Measurements from ENCODE around the gene RAPGEF2.

The RAPGEF2 gene

DNA sequence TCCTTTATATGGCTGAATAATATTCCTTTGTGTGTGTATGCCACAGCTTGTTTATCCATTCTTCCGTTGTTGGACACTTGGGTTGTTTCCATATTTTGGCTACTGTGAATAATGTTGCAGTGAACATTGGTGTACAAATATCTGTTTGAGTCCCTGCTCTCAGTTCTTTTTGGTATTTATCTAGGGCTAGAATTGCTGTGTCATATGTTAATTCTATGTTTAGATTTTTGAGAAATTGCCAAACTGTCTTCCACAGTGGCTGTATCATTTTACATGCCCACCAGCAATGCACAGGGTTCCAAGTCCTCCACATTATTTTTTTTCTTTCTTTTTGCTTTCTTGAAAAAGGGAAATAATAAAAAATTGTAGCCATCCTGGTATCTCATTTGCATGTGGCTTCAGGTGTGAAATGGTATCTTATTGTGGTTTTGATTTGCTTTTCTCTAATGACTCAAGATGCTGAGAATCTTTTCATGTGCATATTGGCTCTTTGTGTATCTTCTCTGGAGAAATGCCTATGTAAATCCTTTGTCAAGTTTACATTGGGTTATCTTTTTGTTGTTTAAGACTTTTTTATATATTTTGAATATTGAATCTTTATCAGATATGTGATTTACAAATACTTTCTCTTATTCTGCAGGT, 129.7 kb downstream of the RAPGEF2 start:
- no peak for TF ChIP-seq ZFP30 (CRISPR knock-in tag; IDR thresholded peaks at IDR 0.05)
- no peak for TF ChIP-seq ZC3H10 (CRISPR knock-in tag; IDR thresholded peaks at IDR 0.05)
- no peak for TF ChIP-seq PPARA (CRISPR knock-in tag; IDR thresholded peaks at IDR 0.05; ENCODE audit: borderline replicate concordance)
- TF ChIP-seq, protein P1, sequence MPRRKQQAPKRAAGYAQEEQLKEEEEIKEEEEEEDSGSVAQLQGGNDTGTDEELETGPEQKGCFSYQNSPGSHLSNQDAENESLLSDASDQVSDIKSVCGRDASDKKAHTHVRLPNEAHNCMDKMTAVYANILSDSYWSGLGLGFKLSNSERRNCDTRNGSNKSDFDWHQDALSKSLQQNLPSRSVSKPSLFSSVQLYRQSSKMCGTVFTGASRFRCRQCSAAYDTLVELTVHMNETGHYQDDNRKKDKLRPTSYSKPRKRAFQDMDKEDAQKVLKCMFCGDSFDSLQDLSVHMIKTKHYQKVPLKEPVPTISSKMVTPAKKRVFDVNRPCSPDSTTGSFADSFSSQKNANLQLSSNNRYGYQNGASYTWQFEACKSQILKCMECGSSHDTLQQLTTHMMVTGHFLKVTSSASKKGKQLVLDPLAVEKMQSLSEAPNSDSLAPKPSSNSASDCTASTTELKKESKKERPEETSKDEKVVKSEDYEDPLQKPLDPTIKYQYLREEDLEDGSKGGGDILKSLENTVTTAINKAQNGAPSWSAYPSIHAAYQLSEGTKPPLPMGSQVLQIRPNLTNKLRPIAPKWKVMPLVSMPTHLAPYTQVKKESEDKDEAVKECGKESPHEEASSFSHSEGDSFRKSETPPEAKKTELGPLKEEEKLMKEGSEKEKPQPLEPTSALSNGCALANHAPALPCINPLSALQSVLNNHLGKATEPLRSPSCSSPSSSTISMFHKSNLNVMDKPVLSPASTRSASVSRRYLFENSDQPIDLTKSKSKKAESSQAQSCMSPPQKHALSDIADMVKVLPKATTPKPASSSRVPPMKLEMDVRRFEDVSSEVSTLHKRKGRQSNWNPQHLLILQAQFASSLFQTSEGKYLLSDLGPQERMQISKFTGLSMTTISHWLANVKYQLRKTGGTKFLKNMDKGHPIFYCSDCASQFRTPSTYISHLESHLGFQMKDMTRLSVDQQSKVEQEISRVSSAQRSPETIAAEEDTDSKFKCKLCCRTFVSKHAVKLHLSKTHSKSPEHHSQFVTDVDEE (CRISPR knock-in tag; IDR thresholded peaks at IDR 0.05) = no peak
- TF ChIP-seq TCF4 (CRISPR knock-in tag; IDR thresholded peaks at IDR 0.05; ENCODE audit: borderline replicate concordance) = no peak
- no peak for TF ChIP-seq OSR1 (CRISPR knock-in tag; IDR thresholded peaks at IDR 0.05)
- no peak for TF ChIP-seq GLIS3 (CRISPR knock-in tag; IDR thresholded peaks at IDR 0.05)
- TF ChIP-seq, protein P2, sequence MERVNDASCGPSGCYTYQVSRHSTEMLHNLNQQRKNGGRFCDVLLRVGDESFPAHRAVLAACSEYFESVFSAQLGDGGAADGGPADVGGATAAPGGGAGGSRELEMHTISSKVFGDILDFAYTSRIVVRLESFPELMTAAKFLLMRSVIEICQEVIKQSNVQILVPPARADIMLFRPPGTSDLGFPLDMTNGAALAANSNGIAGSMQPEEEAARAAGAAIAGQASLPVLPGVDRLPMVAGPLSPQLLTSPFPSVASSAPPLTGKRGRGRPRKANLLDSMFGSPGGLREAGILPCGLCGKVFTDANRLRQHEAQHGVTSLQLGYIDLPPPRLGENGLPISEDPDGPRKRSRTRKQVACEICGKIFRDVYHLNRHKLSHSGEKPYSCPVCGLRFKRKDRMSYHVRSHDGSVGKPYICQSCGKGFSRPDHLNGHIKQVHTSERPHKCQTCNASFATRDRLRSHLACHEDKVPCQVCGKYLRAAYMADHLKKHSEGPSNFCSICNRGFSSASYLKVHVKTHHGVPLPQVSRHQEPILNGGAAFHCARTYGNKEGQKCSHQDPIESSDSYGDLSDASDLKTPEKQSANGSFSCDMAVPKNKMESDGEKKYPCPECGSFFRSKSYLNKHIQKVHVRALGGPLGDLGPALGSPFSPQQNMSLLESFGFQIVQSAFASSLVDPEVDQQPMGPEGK (CRISPR knock-in tag; IDR thresholded peaks at IDR 0.05; ENCODE audit: borderline replicate concordance) = no peak
- TF ChIP-seq, protein P3, sequence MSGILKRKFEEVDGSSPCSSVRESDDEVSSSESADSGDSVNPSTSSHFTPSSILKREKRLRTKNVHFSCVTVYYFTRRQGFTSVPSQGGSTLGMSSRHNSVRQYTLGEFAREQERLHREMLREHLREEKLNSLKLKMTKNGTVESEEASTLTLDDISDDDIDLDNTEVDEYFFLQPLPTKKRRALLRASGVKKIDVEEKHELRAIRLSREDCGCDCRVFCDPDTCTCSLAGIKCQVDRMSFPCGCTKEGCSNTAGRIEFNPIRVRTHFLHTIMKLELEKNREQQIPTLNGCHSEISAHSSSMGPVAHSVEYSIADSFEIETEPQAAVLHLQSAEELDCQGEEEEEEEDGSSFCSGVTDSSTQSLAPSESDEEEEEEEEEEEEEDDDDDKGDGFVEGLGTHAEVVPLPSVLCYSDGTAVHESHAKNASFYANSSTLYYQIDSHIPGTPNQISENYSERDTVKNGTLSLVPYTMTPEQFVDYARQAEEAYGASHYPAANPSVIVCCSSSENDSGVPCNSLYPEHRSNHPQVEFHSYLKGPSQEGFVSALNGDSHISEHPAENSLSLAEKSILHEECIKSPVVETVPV (CRISPR knock-in tag; IDR thresholded peaks at IDR 0.05) = no peak
- no peak for TF ChIP-seq ZFP3 (CRISPR knock-in tag; IDR thresholded peaks at IDR 0.05)
- no peak for TF ChIP-seq ZNF8 (CRISPR knock-in tag; IDR thresholded peaks at IDR 0.05)
- TF ChIP-seq ZNF70 (CRISPR knock-in tag; IDR thresholded peaks at IDR 0.05) = no peak
- TF ChIP-seq BACH2 (CRISPR knock-in tag; IDR thresholded peaks at IDR 0.05; ENCODE audit: borderline replicate concordance) = no peak
- TF ChIP-seq ZNF565 (CRISPR knock-in tag; conservative IDR thresholded peaks at IDR 0.05; ENCODE audit: low read depth) = no peak
- TF ChIP-seq ISL1 (CRISPR knock-in tag; IDR thresholded peaks at IDR 0.05) = no peak
- ATAC-seq = no peak

DNA sequence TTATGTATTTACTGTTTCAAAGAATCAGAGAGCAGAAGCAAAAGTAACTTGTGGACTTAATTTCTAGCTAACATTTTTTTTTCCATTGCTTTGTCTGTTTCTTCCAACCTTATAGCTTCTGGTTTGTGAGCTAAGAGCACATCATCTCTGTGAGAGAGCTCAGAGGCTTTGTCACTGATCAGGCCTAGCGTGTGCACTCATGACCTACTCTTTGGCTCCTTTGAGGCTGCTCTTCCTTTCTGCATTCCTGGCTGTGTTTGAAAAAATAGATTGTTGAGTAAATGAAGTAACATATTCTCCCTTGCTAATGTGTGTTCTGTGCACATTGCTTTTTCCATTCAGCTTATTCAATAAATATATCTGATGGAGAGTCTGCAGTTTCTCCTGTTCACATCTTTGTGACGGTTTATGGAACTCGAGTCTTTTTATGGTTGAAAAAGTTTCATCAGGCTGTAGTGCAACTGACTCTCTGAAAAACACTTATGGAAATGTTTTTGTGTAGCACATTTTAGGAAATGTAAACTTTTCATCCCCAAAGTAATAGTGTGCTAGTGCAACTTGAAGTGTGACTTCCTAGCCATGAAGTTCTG, 133.0 kb downstream of the RAPGEF2 start:
- TF ChIP-seq, protein P3 (CRISPR knock-in tag; IDR thresholded peaks at IDR 0.05) = no peak
- TF ChIP-seq SNAI2 (CRISPR knock-in tag; IDR thresholded peaks at IDR 0.05) (no peak), TOX (CRISPR knock-in tag; IDR thresholded peaks at IDR 0.05; ENCODE audit: borderline replicate concordance) (no peak), CSDC2 (CRISPR knock-in tag; IDR thresholded peaks at IDR 0.05) (no peak), GLIS3 (CRISPR knock-in tag; IDR thresholded peaks at IDR 0.05) (no peak), ISL1 (CRISPR knock-in tag; IDR thresholded peaks at IDR 0.05) (no peak), ZFP3 (CRISPR knock-in tag; IDR thresholded peaks at IDR 0.05) (no peak), ZNF70 (CRISPR knock-in tag; IDR thresholded peaks at IDR 0.05) (no peak), ZC3H10 (CRISPR knock-in tag; IDR thresholded peaks at IDR 0.05) (no peak), RARB (CRISPR knock-in tag; IDR thresholded peaks at IDR 0.05) (no peak), TCF4 (CRISPR knock-in tag; IDR thresholded peaks at IDR 0.05; ENCODE audit: borderline replicate concordance) (no peak), ARNTL (CRISPR knock-in tag; IDR thresholded peaks at IDR 0.05; ENCODE audit: borderline replicate concordance, low read depth) (no peak), ESRRG (CRISPR knock-in tag; IDR thresholded peaks at IDR 0.05) (no peak), BACH2 (CRISPR knock-in tag; IDR thresholded peaks at IDR 0.05; ENCODE audit: borderline replicate concordance) (no peak)
- TF ChIP-seq, protein P4, sequence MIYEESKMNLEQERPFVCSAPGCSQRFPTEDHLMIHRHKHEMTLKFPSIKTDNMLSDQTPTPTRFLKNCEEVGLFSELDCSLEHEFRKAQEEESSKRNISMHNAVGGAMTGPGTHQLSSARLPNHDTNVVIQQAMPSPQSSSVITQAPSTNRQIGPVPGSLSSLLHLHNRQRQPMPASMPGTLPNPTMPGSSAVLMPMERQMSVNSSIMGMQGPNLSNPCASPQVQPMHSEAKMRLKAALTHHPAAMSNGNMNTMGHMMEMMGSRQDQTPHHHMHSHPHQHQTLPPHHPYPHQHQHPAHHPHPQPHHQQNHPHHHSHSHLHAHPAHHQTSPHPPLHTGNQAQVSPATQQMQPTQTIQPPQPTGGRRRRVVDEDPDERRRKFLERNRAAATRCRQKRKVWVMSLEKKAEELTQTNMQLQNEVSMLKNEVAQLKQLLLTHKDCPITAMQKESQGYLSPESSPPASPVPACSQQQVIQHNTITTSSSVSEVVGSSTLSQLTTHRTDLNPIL (CRISPR knock-in tag; IDR thresholded peaks at IDR 0.05; ENCODE audit: low read depth) = no peak
- TF ChIP-seq, protein P5, sequence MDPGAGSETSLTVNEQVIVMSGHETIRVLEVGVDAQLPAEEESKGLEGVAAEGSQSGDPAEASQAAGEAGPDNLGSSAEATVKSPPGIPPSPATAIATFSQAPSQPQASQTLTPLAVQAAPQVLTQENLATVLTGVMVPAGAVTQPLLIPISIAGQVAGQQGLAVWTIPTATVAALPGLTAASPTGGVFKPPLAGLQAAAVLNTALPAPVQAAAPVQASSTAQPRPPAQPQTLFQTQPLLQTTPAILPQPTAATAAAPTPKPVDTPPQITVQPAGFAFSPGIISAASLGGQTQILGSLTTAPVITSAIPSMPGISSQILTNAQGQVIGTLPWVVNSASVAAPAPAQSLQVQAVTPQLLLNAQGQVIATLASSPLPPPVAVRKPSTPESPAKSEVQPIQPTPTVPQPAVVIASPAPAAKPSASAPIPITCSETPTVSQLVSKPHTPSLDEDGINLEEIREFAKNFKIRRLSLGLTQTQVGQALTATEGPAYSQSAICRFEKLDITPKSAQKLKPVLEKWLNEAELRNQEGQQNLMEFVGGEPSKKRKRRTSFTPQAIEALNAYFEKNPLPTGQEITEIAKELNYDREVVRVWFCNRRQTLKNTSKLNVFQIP (CRISPR knock-in tag; IDR thresholded peaks at IDR 0.05; ENCODE audit: borderline replicate concordance, low read depth) = no peak
- TF ChIP-seq, protein P1 (CRISPR knock-in tag; IDR thresholded peaks at IDR 0.05) = no peak
- no peak for ATAC-seq
